ENCODE measurements around the gene SLC7A11.

- no peak for TF ChIP-seq POLR2AphosphoS5 (IDR thresholded peaks at IDR 0.05)
- TF ChIP-seq, protein P1, sequence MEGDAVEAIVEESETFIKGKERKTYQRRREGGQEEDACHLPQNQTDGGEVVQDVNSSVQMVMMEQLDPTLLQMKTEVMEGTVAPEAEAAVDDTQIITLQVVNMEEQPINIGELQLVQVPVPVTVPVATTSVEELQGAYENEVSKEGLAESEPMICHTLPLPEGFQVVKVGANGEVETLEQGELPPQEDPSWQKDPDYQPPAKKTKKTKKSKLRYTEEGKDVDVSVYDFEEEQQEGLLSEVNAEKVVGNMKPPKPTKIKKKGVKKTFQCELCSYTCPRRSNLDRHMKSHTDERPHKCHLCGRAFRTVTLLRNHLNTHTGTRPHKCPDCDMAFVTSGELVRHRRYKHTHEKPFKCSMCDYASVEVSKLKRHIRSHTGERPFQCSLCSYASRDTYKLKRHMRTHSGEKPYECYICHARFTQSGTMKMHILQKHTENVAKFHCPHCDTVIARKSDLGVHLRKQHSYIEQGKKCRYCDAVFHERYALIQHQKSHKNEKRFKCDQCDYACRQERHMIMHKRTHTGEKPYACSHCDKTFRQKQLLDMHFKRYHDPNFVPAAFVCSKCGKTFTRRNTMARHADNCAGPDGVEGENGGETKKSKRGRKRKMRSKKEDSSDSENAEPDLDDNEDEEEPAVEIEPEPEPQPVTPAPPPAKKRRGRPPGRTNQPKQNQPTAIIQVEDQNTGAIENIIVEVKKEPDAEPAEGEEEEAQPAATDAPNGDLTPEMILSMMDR (IDR thresholded peaks at IDR 0.05): no peak
These were observed 33.1 kb downstream of the SLC7A11 start for GRCh38 chr4:138209094-138209493.
